Measurements from ENCODE around the gene ARF6.

GRCh38 chr14:49896966-49897365 lies 4.1 kb downstream of the ARF6 start:
- TF ChIP-seq SP1 (IDR thresholded peaks at IDR 0.05): no peak
- TF ChIP-seq EGR1 (IDR thresholded peaks at IDR 0.05; ENCODE audit: low read depth in 2 of 2): no peak
- TF ChIP-seq CTCF (IDR thresholded peaks at IDR 0.05; ENCODE audit: low read depth, low read length, missing input control): no peak
- no peak for TF ChIP-seq MAX (IDR thresholded peaks at IDR 0.05)
- no peak for TF ChIP-seq ATF3 (IDR thresholded peaks at IDR 0.05)

All from liver (tissue), 3 donors.